ENCODE data around the gene CLSTN2.

The CLSTN2 gene

GRCh38 chr3:139941580-139941979 lies 6.6 kb downstream of the CLSTN2 start:
- no peak for DNase-seq (ENCODE audit: low read depth, low spot score)

- no peak for DNase-seq (ENCODE audit: low read depth, low spot score)
These were observed 9.4 kb downstream of the CLSTN2 start for GRCh38 chr3:139944256-139944910.

DNA sequence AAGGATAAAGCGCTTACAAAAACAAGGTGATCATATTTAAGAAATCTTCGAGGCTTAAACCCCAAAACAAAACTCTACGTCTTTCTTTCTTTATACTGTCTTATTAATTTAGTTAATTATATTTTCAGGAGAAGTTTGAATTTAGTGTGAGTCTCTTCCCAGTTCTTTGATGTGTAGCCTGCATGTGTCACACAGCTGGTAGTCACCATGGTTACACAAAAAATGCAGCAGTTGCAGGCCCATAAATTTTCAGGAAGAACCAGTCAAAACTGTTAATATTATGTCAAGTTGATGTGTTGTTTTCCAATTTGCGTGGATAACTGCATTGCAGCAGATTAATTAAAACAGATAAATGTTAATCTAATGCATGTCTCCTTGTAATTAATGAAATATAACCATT lies 10.4 kb downstream of the CLSTN2 start:
- DNase-seq (ENCODE audit: low read depth, low spot score): no peak

GRCh38 chr3:139945942-139946341 lies 11.0 kb downstream of the CLSTN2 start:
- no peak for DNase-seq (ENCODE audit: low read depth, low spot score)

GRCh38 chr3:139948467-139948866 lies 13.5 kb downstream of the CLSTN2 start:
- no peak for DNase-seq (ENCODE audit: low read depth, low spot score)

- DNase-seq (ENCODE audit: low read depth, low spot score): no peak
These were observed 13.9 kb downstream of the CLSTN2 start for GRCh38 chr3:139948898-139949297.

DNA sequence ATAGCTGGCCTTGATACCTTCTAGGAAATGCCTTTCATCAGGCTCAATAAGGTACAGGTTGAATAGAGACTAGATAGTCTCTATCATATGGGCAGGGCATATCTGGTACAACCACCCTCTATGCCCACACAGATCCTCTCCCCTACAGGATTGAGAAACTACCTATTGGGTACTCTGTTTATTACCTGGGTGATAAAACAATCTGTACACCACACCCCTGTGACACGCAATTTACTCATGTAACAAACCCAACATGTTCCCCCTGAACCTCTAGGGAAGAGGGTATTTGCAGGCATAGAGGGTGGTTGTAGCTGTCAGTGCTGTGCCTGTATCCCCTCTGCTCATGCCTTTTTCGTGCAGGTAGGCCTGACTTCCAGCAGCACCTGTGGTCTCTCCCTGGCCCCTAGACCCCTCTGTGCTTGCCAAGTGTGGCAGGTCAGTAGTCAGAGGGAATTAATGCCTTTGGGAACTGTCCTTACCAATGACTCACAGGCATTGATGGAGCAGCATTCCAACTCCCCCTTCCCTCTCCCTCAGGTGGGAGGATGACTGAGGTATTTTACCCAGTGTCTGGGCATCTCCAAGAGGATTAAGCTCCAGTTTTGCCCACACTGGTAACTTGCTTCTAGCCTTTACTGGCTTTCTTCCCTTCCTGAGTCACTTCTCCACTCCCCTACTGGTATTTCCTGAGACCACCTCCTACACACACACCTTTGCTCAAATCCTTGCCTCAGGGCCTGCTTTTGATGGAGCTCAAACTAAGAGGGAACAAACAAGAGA lies 18.3 kb downstream of the CLSTN2 start:
- DNase-seq (ENCODE audit: low read depth, low spot score): no peak

DNA sequence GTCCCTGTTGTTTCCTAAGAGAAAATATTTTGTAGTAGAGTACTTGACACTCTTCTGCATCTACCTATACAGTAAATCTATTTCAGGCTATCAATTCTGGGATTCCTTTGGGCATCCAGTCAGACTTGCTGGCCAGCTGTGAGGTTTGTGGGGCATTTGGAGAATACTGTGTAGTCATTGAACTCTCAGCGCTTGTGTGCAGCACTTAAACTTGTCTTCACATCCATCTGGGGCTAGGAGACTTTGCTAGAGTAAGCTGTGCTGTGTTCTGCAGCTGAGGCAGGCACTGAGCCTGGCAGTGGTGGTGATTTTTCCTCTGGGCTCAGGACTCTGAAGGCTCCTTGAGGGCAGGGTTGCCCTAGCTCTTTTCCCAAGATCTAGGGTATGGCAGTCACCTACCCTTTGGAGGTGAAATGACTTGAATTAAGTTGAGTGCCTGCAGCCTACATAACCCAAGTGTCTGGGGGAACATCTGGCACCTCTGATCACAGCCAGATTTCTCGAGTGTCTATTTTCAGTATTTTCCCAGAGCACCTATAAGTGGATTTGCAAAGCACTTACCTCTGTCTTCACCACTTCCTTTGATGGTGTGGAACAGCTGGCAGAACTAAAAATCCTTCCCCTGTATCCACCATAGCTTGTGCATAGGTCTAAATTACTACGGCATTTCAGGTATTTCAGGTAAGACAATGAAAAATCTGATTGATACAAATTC lies 19.3 kb downstream of the CLSTN2 start:
- no peak for DNase-seq (ENCODE audit: low read depth, low spot score)

DNA sequence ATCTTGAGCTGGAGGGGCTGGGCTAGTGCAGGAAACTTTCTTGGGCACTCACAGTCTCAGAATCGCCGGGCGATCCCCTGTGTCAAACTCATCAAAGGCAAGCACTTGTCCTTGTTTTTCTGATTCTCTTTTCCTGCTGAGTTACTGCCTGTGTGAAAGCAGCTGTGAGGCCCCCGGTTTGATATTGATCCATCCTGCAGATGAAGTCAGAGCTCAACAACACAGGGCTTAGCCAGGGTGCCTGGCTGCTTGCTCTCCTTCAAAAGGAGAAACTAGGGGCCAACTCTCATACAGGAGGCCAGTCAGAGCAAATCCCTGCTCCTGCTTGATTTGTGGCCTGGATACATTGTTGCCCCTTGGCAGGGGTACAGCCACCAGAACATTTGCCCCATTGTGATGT lies 22.9 kb downstream of the CLSTN2 start:
- DNase-seq (ENCODE audit: low read depth, low spot score): no peak

DNA sequence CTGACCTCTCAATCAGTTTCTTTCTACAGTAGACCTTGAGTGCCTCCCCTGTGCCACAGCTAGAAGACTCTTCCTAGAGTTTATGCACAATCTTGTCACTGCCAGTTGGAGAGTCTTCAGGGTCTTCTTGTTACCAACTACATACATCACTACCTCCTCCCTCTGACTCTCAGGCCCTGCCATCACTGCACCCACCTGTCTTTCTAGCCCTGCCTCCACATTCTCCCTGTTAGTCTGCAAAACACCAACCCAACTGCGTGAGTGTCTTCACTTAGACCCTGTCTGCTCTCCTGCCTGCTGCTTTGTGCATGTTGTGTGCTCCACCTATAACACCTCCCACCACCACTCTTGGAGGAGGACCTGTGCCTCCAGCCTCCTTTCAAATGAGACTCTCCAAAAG lies 34.4 kb downstream of the CLSTN2 start:
- no peak for DNase-seq (ENCODE audit: low read depth, low spot score)

- DNase-seq (ENCODE audit: low read depth, low spot score): no peak
These were observed 35.5 kb downstream of the CLSTN2 start for GRCh38 chr3:139970526-139970925.

DNA sequence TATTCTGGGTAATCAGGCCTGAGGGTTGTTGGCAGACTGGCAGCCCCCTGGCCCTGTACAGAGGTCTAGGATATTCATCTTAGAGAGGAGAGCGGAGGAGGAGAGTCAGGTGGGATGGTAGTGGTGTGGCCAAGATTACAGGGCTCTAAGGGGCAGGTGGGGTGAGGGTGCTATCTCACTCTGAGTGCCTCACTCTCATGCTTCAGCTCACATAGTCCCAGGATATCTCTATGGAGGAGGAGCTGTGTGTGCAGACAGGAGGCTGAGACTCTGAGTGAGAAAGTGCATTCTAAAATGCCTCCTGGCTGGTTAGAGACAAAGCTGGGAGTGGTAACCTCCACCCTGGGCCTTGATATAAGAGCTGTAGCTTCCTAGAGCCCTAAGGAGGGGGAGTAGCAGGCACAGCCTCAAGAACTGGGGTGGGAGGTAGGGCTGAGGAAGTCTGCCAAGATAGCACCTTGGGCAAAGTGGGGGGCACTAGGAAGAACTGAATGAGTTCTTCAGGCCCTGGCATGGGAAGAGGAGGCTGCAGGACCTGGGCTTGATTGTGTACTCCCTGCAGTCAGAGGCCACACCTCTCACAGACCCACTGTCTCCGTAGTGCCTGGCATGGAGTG lies 39.9 kb downstream of the CLSTN2 start:
- DNase-seq (ENCODE audit: low read depth, low spot score): no peak

- DNase-seq (ENCODE audit: low read depth, low spot score): no peak
These were observed 40.8 kb downstream of the CLSTN2 start for GRCh38 chr3:139975594-139976365.

DNA sequence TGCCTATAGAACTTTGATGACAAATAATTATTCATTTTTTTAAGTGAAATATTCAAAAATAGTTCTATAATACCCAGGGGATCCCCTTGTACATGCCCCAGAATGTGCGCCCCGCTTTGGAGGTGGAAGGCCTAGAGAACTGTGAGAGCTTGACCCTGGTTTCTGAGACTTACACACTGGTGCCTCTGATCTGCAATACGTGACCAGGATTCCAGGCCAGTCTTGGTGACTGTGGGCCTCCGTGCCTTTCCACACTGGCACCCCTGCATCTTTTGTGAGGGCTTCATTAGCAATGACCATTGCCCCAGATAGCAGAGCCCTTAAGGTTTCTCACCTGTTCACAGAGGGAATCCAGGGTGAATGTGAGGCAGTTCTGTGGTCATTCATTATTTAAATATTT lies 44.0 kb downstream of the CLSTN2 start:
- no peak for DNase-seq (ENCODE audit: low read depth, low spot score)

DNA sequence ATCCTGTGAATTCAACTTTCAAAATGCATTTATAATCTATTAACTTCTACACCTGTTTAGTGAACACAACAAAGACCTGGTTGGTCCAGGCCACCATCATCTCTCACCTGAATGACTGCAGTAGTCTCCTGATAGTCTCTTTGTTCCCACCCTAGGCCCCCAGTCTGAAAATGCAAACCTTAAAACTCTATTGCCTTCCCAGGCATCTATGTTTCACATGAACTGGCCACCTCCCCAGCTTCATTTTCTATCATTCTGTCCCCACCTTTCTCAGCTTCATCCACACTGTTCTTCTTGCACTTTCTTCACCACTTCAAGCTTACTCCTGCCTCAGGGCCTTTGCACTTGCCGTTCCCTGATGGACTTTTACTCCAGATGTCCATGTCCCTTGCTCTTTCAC lies 45.0 kb downstream of the CLSTN2 start:
- DNase-seq (ENCODE audit: low read depth, low spot score): no peak

DNA sequence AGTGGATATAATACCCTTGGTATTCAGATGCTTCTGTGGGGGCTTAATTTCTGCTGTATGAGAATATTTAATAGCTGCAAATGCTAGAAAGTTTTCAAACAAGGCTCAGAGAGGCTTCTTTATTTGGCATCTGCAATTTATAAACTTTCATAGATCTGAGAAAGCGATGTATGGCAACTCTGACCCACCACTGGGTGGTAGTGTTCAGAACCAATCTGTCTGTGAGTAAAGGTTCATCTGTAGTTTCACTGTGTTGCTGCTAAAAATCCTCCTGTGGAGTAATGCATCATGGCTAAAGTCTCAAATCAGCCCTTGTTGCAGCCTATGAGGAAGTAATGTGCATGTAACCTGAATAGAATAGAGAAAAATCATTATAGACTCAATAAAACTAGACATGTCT lies 47.4 kb downstream of the CLSTN2 start:
- DNase-seq (ENCODE audit: low read depth, low spot score): no peak

DNA sequence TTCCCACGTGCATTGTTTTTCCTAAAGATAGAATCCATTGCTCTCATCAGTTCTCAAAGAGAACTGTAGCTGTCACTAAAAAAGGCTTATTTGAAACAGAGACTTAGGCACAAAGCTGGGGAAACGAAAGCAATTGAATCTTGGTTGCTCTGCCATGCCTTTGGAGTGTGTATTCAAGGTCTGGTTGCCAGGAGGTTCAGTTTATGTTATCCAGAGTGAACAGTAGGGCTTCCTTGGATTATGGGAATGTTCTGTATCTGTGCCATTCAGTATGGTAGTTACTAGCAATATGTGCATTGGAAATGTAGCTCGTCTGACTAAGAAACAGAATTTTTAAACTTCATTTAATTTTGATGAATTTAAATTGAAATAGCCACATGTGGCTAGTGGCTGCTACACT lies 50.6 kb downstream of the CLSTN2 start:
- no peak for DNase-seq (ENCODE audit: low read depth, low spot score)

DNA sequence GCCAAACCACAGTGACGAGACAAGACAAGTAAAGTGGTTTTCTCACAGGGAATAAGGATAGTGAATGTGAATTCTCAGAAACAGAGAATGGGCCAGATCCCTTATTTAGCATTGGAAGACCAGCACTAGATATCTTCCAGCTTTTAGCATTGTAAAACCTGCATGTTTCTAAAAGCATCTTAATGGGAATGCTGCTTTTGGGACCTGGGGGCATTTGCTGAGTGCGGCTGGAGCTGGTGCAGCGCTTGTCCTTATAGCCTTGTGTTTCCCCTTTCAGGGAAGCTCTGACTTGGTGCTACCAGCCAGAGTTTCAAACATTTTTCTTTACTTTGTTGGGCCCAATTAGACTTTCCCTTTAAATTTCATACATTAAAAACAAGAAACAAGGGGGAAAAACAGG lies 52.9 kb downstream of the CLSTN2 start:
- no peak for DNase-seq (ENCODE audit: low read depth, low spot score)

DNA sequence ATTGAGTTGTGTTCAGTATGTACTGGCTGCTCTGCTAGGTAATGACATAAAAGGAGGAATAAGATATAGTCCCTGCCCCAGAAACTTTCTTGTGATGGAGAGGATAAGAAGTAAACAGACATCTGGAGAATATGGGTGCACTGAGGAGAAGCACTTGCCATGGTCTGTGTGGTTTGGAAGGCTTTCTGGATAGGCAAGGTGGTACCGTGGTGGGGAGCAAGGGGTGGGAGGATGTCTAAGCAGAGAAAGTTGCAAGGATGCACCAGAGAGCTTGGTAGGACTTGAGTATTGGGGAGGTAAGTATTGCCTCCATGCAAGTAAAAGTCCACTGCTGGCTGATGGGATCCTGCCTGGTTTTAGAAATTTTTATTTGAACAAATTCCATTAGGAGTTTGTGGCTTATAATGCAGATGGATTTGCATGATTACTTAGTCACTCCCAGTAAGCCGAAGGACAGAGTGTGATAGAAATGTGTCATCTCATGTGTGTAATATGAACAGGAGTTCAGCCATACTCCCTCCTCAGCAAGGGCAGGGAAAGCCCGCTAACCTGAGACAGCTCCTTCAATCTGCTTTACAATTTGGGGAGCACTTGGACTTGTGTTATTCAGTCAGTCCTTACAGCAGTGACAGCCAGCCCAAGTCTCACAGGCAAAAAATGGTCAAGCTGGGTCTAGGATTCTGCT lies 53.6 kb downstream of the CLSTN2 start:
- no peak for DNase-seq (ENCODE audit: low read depth, low spot score)

- no peak for DNase-seq (ENCODE audit: low read depth, low spot score)
These were observed 59.9 kb downstream of the CLSTN2 start for GRCh38 chr3:139994891-139995290.

DNA sequence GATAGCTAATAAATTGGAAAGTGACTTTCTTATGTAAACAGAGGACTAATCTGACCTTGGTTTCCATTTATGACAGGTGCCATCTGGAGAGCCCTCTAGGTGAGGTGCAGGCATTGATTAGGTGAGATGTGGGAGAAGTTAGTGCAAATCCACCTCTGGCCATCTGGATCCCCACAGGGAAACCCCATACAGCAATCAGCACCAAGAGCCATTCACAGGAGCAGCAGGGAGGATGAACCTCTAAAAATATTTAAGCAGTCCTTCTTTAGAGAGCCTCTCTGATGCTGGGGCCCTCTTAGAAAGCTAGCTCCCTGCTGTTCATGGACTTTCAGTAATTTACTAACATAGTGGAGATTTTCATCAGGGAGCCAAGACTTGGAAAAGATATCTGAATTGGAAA lies 69.3 kb downstream of the CLSTN2 start:
- DNase-seq (ENCODE audit: low read depth, low spot score): no peak

Data from activated CD4-positive, CD25-positive, alpha-beta regulatory T cell treated with anti-CD3 and anti-CD28 coated beads, Interleukin-2, amount 50 U/mL, for 16 hours (primary cell).